BE2C (cell line): Measurements from ENCODE around the gene SENP3.

Experiments used
- DNase-seq: peaks from one replicate; pipeline ENCODE4 v3.0.0-alpha.2; 2020
- H3K27me3 ChIP-seq: fragments of 250-450 bp; sonication (Bioruptor Pico); 2 replicates; pipeline ENCODE4 v1.5.1; 2020; ENCODE audit warnings: mild to moderate bottlenecking
- H3K36me3 ChIP-seq: fragments of 250-450 bp; sonication (Bioruptor Pico); 2 replicates; pipeline ENCODE4 v1.5.1; 2020; ENCODE audit warnings: mild to moderate bottlenecking
- H3K4me1 ChIP-seq: fragments of 250-450 bp; sonication (Bioruptor Pico); 2 replicates; pipeline ENCODE4 v1.5.1; 2020
- H3K4me3 ChIP-seq: 2 replicates; pipeline ENCODE4 v1.5.1; 2011; ENCODE audit warnings: low read depth, low read length
- H3K9me3 ChIP-seq: fragments of 250-450 bp; sonication (Bioruptor Pico); 2 replicates; pipeline ENCODE4 v1.5.1; 2020
- CTCF ChIP-seq: IDR thresholded peaks from 2 replicates; pipeline ENCODE4 v1.5.1; 2012; ENCODE audit warnings: mild to moderate bottlenecking, low read depth, low read length

The SENP3 gene

GRCh38 chr17:7588553-7589203, 27.0 kb downstream of the SENP3 start:
- no peak overlapping the region for H3K4me3 ChIP-seq

GRCh38 chr17:7589204-7589868, 27.6 kb downstream of the SENP3 start:
- H3K36me3 ChIP-seq: peaks cover 21% of the 10 kb centered on the region

More at GRCh38 chr17:7588553-7589203, 27.0 kb downstream of the SENP3 start:
- no peak for TF ChIP-seq CTCF
- no peak for DNase-seq
- H3K9me3 ChIP-seq: no peaks in the 10 kb centered on the region
- H3K4me1 ChIP-seq: peaks cover 6% of the 10 kb centered on the region; the same call in 1 of the 2 replicates
- no peaks in the 10 kb centered on the region for H3K27me3 ChIP-seq
- H3K36me3 ChIP-seq: peaks cover 20% of the 10 kb centered on the region

GRCh38 chr17:7589891-7590691, 28.4 kb downstream of the SENP3 start, which contains the start of gene SOX15:
Gene SOX15, minus strand, starts transcription at chr17:7590094. Its CDS starts 418 bp downstream, at chr17:7589676.
- Histone ChIP-seq H3K4me1 (peaks cover 6% of the 10 kb centered on the region; the same call in 1 of the 2 replicates), H3K9me3 (no peaks in the 10 kb centered on the region), H3K27me3 (no peaks in the 10 kb centered on the region), H3K36me3 (peaks cover 24% of the 10 kb centered on the region), H3K4me3 (no peak within 1 kb of the TSS)
- no peak for TF ChIP-seq CTCF
- no peak for DNase-seq

More at GRCh38 chr17:7589204-7589868, 27.6 kb downstream of the SENP3 start:
- DNase-seq: peak; percentile 78
- Histone ChIP-seq H3K9me3 (no peaks in the 10 kb centered on the region), H3K4me1 (peaks cover 6% of the 10 kb centered on the region; the same call in 1 of the 2 replicates), H3K4me3 (no peak overlapping the region), H3K27me3 (no peaks in the 10 kb centered on the region)
- TF ChIP-seq CTCF: peak; percentile 67

GRCh38 chr17:7590743-7591142, 29.0 kb downstream of the SENP3 start:
- peak; percentile 60 for DNase-seq
- no peak overlapping the region for H3K4me3 ChIP-seq
- no peak for TF ChIP-seq CTCF
- H3K9me3 ChIP-seq: no peaks in the 10 kb centered on the region
- no peaks in the 10 kb centered on the region for H3K27me3 ChIP-seq
- peaks cover 6% of the 10 kb centered on the region; the same call in 1 of the 2 replicates for H3K4me1 ChIP-seq
- peaks cover 31% of the 10 kb centered on the region for H3K36me3 ChIP-seq

- no peak for TF ChIP-seq CTCF
- no peak overlapping the region for H3K4me3 ChIP-seq
- H3K36me3 ChIP-seq: peaks cover 35% of the 10 kb centered on the region
- no peaks in the 10 kb centered on the region for H3K9me3 ChIP-seq
- no peak for DNase-seq
- H3K4me1 ChIP-seq: peaks cover 6% of the 10 kb centered on the region; the same call in 1 of the 2 replicates
- no peaks in the 10 kb centered on the region for H3K27me3 ChIP-seq
Measured at GRCh38 chr17:7591596-7591995, 29.9 kb downstream of the SENP3 start.
